ENCODE measurements around the gene YKT6.

Gene YKT6

DNA sequence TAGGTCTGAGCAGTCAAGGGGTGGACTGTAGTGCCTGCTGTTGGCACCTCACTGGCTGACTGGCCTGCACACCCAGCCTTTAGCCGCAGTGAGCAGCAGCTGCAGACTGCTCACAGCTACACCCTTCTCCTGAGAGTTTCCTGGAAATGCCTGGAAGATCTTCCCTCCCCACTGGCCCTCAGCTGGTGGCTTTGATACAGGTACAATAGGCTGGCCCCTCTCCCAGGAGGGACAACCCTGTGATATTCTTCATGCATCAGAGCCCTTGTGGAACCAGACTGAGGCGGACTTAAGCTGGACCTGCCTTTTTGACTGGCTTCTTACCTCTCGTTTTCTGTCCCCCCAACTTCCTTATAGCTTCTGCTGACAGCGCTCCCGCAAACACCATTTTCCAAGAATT, 18.0 kb upstream of the YKT6 start:
- TF ChIP-seq, protein P1, sequence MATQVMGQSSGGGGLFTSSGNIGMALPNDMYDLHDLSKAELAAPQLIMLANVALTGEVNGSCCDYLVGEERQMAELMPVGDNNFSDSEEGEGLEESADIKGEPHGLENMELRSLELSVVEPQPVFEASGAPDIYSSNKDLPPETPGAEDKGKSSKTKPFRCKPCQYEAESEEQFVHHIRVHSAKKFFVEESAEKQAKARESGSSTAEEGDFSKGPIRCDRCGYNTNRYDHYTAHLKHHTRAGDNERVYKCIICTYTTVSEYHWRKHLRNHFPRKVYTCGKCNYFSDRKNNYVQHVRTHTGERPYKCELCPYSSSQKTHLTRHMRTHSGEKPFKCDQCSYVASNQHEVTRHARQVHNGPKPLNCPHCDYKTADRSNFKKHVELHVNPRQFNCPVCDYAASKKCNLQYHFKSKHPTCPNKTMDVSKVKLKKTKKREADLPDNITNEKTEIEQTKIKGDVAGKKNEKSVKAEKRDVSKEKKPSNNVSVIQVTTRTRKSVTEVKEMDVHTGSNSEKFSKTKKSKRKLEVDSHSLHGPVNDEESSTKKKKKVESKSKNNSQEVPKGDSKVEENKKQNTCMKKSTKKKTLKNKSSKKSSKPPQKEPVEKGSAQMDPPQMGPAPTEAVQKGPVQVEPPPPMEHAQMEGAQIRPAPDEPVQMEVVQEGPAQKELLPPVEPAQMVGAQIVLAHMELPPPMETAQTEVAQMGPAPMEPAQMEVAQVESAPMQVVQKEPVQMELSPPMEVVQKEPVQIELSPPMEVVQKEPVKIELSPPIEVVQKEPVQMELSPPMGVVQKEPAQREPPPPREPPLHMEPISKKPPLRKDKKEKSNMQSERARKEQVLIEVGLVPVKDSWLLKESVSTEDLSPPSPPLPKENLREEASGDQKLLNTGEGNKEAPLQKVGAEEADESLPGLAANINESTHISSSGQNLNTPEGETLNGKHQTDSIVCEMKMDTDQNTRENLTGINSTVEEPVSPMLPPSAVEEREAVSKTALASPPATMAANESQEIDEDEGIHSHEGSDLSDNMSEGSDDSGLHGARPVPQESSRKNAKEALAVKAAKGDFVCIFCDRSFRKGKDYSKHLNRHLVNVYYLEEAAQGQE (IDR thresholded peaks at IDR 0.05; ENCODE audit: insufficient read depth in 1 of 2, low read depth in 2 of 2, low read length in 2 of 2): no peak
- no peak for TF ChIP-seq SIN3A (IDR thresholded peaks at IDR 0.05; ENCODE audit: borderline replicate concordance, insufficient read depth, low read length)
- no peak for TF ChIP-seq TAF1 (IDR thresholded peaks at IDR 0.05; ENCODE audit: borderline replicate concordance, insufficient read depth, low read length)
- no peak for TF ChIP-seq FOXP2 (optimal IDR thresholded peaks at IDR 0.05; ENCODE audit: borderline replicate concordance, extremely low read depth, extremely low read length, insufficient read depth)
- TF ChIP-seq POLR2AphosphoS5 (IDR thresholded peaks at IDR 0.05; ENCODE audit: low read depth, low read length): no peak

DNA sequence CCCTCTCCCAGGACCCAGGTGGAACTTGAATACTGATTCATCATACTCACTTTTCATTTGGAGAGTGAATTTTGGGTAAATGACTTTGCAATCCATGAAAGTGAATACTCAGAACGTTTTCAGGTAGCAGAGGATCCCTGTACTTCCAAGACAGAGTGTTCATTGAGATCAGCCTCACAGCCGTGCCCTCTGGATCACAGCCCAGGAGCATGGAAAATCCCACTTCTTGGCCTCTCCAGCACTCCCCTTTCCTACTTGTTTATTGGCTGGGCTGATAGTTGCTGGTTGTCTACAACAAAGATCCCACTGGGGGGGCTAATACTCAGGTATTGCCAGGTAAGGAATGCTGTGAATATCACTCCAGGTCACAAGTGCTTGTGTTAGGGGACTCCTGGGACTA, 17.4 kb upstream of the YKT6 start:
- no peak for TF ChIP-seq TAF1 (IDR thresholded peaks at IDR 0.05; ENCODE audit: borderline replicate concordance, insufficient read depth, low read length)

DNA sequence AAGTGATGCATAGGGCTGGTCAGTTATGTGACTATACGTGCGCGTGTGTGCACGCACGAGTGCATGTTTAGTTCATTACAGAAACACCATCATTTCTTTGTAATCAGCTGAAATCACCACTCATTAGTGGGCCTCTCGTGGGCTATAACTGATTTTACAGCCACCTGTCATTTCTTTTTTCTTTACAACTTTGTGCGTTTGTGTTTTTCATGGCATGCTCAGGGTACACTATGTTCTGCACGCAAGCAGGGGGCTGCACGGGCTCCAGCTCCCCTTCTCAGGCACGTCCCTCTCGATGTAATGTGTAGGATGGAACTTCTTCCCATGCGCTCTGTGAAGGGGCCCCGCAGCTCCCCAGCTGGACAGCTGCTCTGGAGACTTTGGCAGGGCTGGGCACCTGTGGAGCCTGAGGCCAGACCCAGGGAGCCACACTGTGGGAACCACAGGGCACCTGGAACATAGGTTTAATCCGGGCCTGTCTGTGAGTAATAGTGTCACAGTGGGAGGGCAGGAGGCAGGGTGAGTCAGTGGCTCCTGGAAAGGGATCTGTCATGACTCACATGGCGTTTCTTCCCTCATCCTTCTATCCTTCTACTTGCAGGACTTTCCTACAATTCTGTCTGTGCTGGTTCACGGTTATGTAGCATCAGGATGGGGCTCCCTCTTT, 16.4 kb upstream of the YKT6 start:
- TF ChIP-seq FOXP2 (optimal IDR thresholded peaks at IDR 0.05; ENCODE audit: borderline replicate concordance, extremely low read depth, extremely low read length, insufficient read depth): no peak
- no peak for TF ChIP-seq POLR2AphosphoS5 (IDR thresholded peaks at IDR 0.05; ENCODE audit: low read depth, low read length)
- TF ChIP-seq, protein P1 (IDR thresholded peaks at IDR 0.05; ENCODE audit: insufficient read depth in 1 of 2, low read depth in 2 of 2, low read length in 2 of 2): no peak
- TF ChIP-seq SIN3A (IDR thresholded peaks at IDR 0.05; ENCODE audit: borderline replicate concordance, insufficient read depth, low read length): no peak
- no peak for TF ChIP-seq TAF1 (IDR thresholded peaks at IDR 0.05; ENCODE audit: borderline replicate concordance, insufficient read depth, low read length)

DNA sequence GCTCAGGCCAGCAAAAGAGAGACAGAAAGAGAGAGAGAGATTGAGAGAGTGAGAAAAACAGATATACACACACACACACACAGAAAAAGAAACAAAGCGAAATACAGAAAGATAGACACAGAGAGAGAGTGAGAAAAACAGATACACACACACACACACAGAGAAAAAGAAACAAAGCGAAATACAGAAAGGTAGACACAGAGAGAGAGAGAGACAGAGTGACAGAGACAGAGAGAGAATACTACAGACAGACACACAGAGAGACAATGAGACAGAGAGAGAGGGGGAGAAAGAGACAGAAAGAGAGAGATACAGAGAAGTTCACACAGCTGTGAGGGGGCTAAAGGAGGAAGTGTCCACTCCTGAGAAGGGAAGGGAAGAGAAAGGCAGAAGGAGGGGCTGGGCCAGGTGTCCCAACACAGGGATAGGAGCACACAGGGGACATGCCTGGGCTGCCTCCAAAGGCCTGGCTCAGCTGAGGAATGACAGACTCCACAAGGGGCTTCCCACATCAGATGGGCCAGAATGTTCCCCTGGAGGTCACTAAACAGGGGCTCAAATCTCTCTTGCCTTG, 15.8 kb upstream of the YKT6 start:
- no peak for TF ChIP-seq POLR2AphosphoS5 (IDR thresholded peaks at IDR 0.05; ENCODE audit: low read depth, low read length)
- TF ChIP-seq FOXP2 (optimal IDR thresholded peaks at IDR 0.05; ENCODE audit: borderline replicate concordance, extremely low read depth, extremely low read length, insufficient read depth): no peak
- no peak for TF ChIP-seq TAF1 (IDR thresholded peaks at IDR 0.05; ENCODE audit: borderline replicate concordance, insufficient read depth, low read length)
- no peak for TF ChIP-seq SIN3A (IDR thresholded peaks at IDR 0.05; ENCODE audit: borderline replicate concordance, insufficient read depth, low read length)
- TF ChIP-seq, protein P1 (IDR thresholded peaks at IDR 0.05; ENCODE audit: insufficient read depth in 1 of 2, low read depth in 2 of 2, low read length in 2 of 2): no peak

DNA sequence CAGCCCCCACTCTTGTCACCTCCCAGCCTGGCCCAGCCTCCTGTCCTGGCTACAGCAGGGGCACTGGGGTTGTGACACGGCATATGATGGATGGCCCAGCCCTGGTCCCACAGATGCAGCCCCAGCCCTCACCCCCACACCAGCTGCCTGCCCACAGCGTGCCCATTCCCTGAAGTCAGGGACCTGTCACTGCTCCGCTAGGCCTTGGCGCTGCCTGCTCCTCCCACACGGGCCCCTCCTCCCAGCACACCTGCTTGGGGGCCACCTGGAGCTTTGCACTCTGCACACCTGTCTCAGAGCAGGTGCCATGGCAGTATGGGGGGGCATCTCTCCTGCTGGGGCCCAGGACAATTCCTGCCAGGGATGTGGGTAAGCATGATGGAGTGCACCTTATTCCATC, 15.0 kb upstream of the YKT6 start:
- TF ChIP-seq TAF1 (IDR thresholded peaks at IDR 0.05; ENCODE audit: borderline replicate concordance, insufficient read depth, low read length) (no peak), FOXP2 (optimal IDR thresholded peaks at IDR 0.05; ENCODE audit: borderline replicate concordance, extremely low read depth, extremely low read length, insufficient read depth) (no peak), POLR2AphosphoS5 (IDR thresholded peaks at IDR 0.05; ENCODE audit: low read depth, low read length) (no peak), SIN3A (IDR thresholded peaks at IDR 0.05; ENCODE audit: borderline replicate concordance, insufficient read depth, low read length) (no peak)

DNA sequence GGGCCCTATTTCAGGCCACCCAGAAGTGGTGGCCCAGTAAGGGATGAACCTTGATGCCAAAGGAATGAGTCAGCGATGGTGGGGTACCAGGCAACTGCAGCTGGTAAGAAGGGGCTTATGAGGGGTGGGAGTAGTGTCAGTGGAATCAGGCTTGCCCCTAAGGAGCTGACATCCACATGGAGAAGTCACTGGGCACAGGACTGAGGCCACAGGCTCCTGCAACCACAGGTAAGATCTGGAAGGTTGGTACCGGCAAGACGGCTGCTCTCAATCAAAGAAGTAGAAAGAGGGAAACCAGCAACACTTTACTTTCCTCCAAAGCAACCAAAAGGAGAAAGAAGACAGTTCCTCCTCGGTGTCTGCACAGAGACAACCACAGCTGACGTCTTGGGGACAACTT, 14.0 kb upstream of the YKT6 start:
- no peak for TF ChIP-seq SIN3A (IDR thresholded peaks at IDR 0.05; ENCODE audit: borderline replicate concordance, insufficient read depth, low read length)

Measured in PFSK-1 (cell line).